ENCODE results near the gene PNPO. TPM values are rescaled to one million over a fixed set of nuclear protein-coding genes. Genes with fewer than 3 reads are reported as not detected.

PNPO gene
- total and polyA plus RNA-seq, 2 of the 13 experiments (the other 11 are each of a cell fraction or from before 2014, with no cell fraction given) = 47.9 to 63.3 TPM

- no peak for TF ChIP-seq ZNF687 (CRISPR knock-in tag; IDR thresholded peaks at IDR 0.05)
- TF ChIP-seq, protein P1, sequence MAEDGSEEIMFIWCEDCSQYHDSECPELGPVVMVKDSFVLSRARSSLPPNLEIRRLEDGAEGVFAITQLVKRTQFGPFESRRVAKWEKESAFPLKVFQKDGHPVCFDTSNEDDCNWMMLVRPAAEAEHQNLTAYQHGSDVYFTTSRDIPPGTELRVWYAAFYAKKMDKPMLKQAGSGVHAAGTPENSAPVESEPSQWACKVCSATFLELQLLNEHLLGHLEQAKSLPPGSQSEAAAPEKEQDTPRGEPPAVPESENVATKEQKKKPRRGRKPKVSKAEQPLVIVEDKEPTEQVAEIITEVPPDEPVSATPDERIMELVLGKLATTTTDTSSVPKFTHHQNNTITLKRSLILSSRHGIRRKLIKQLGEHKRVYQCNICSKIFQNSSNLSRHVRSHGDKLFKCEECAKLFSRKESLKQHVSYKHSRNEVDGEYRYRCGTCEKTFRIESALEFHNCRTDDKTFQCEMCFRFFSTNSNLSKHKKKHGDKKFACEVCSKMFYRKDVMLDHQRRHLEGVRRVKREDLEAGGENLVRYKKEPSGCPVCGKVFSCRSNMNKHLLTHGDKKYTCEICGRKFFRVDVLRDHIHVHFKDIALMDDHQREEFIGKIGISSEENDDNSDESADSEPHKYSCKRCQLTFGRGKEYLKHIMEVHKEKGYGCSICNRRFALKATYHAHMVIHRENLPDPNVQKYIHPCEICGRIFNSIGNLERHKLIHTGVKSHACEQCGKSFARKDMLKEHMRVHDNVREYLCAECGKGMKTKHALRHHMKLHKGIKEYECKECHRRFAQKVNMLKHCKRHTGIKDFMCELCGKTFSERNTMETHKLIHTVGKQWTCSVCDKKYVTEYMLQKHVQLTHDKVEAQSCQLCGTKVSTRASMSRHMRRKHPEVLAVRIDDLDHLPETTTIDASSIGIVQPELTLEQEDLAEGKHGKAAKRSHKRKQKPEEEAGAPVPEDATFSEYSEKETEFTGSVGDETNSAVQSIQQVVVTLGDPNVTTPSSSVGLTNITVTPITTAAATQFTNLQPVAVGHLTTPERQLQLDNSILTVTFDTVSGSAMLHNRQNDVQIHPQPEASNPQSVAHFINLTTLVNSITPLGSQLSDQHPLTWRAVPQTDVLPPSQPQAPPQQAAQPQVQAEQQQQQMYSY (CRISPR knock-in tag; IDR thresholded peaks at IDR 0.05) = no peak
These were observed 54.0 kb downstream of the PNPO start (continued) for GRCh38 chr17:47995241-47995935.

DNA sequence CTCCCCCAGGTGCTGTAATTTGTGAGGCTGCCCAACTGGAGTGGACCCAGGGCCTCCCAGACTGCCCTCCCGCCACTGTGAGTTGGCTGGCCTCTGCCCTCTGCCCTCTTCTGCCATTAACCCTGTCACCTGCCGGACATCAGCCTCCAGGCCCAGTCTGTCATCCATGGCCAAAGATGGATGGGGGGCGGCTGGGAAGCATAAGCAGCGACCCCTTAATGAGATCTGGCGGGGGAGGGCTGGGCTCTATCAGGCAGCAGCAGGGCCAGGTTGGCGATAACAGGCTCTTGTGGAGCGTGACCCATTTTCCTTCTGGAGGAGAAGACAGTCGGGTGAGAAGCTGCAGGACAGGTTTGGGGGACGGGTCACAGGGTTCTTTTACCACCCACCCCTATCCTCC, 54.8 kb downstream of the PNPO start:
- DNase-seq (ENCODE audit: low spot score) = no peak
- Histone ChIP-seq H3K4me3 (replicated peaks in 1 of 3; ENCODE audit: insufficient read depth in 1 of 3, low read depth in 2 of 3, low read length in 3 of 3) (no peak overlapping the region), H3K27ac (ENCODE audit: extremely low read length, insufficient read depth, low read length) (no peak overlapping the region), H2AFZ (ENCODE audit: low read length) (no peak overlapping the region), H3K36me3 (replicated peaks in 1 of 2; ENCODE audit: control insufficient read depth in 1 of 2, insufficient read depth in 2 of 2, low read length in 2 of 2) (no peaks in the 10 kb centered on the region), H3K9ac (ENCODE audit: insufficient read depth, low read depth, low read length) (no peak overlapping the region), H3K79me2 (ENCODE audit: insufficient read depth, low read length) (no peaks in the 10 kb centered on the region), H3K9me3 (ENCODE audit: low read length) (no peaks in the 10 kb centered on the region), H3K4me1 (ENCODE audit: insufficient read depth, low read length) (peaks cover 30% of the 10 kb centered on the region), H3K4me2 (ENCODE audit: low read depth, low read length) (no peak overlapping the region), H4K20me1 (ENCODE audit: insufficient read depth, low read length) (no peaks in the 10 kb centered on the region), H3K27me3 (ENCODE audit: control insufficient read depth in 1 of 2, insufficient read depth in 2 of 2, low read length in 2 of 2) (peaks cover 3 to 50% of the 10 kb centered on the region in 2 experiments; a peak in 3 of 5 replicates)
- WGBS (ENCODE audit: low lambda C conversion rate) = 22% methylated on average over 9 of the region's 9 CpGs
- BruUV-seq (replicated peaks) = no TSS peak
- intact Hi-C loops (cut with micrococcal nuclease; ENCODE audit: unreplicated experiment) = no loop called here
- ChIA-PET CTCF (ENCODE audit: low intra/inter-chr PET ratio, low total read pairs) (no interaction called here), POLR2A (no interaction called here)
- FAIRE-seq = no peak
- ATAC-seq = no peak
- in situ Hi-C loops (cut with HindIII; ENCODE audit: extremely low pct_ligation_motif_present, low pct_unique_long_range_greater_than_20kb) = no loop called here
- TF ChIP-seq, protein P2, sequence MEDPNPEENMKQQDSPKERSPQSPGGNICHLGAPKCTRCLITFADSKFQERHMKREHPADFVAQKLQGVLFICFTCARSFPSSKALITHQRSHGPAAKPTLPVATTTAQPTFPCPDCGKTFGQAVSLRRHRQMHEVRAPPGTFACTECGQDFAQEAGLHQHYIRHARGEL (CRISPR knock-in tag; IDR thresholded peaks at IDR 0.05) = no peak
- no peak for TF ChIP-seq ZNF33A (CRISPR knock-in tag; IDR thresholded peaks at IDR 0.05; ENCODE audit: borderline replicate concordance)
- TF ChIP-seq, protein P3, sequence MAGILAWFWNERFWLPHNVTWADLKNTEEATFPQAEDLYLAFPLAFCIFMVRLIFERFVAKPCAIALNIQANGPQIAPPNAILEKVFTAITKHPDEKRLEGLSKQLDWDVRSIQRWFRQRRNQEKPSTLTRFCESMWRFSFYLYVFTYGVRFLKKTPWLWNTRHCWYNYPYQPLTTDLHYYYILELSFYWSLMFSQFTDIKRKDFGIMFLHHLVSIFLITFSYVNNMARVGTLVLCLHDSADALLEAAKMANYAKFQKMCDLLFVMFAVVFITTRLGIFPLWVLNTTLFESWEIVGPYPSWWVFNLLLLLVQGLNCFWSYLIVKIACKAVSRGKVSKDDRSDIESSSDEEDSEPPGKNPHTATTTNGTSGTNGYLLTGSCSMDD (CRISPR knock-in tag; IDR thresholded peaks at IDR 0.05) = no peak
- no peak for TF ChIP-seq NONO (IDR thresholded peaks at IDR 0.05)
- TF ChIP-seq NONO (CRISPR knock-in tag; conservative IDR thresholded peaks at IDR 0.05) = no peak
- TF ChIP-seq IRX3 (CRISPR knock-in tag; IDR thresholded peaks at IDR 0.05; ENCODE audit: borderline replicate concordance, low read depth) = no peak
- TF ChIP-seq, protein P4, sequence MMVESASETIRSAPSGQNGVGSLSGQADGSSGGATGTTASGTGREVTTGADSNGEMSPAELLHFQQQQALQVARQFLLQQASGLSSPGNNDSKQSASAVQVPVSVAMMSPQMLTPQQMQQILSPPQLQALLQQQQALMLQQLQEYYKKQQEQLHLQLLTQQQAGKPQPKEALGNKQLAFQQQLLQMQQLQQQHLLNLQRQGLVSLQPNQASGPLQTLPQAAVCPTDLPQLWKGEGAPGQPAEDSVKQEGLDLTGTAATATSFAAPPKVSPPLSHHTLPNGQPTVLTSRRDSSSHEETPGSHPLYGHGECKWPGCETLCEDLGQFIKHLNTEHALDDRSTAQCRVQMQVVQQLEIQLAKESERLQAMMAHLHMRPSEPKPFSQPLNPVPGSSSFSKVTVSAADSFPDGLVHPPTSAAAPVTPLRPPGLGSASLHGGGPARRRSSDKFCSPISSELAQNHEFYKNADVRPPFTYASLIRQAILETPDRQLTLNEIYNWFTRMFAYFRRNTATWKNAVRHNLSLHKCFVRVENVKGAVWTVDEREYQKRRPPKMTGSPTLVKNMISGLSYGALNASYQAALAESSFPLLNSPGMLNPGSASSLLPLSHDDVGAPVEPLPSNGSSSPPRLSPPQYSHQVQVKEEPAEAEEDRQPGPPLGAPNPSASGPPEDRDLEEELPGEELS (CRISPR knock-in tag; IDR thresholded peaks at IDR 0.05) = no peak
- peak; percentile 15; the same call in 1 of the 2 replicates for TF ChIP-seq ZNF652 (CRISPR knock-in tag; IDR thresholded peaks at IDR 0.05; ENCODE audit: borderline replicate concordance, low read depth)
